Activated naive CD4-positive, alpha-beta T cell treated with anti-CD3 and anti-CD28 coated beads, Interleukin-2, amount 50 U/mL, for 72 hours (primary cell): ENCODE results near the gene ZNF527. TPM values are rescaled to one million over a fixed set of nuclear protein-coding genes. Genes with fewer than 3 reads are reported as not detected.
"Not testable (repeated sequence)": the region's sequence is repeated elsewhere in the genome, so short reads cannot be mapped to it uniquely, and the experiment has no call there.

Experiments
- ATAC-seq, 2 donors: fragments of 150-1000 bp; cut with Tn5 transposase; 2 replicates each; pipeline ENCODE4 v1.10.0; 2021; ENCODE audit warnings: mild to moderate bottlenecking in 2 of 2, moderate library complexity in 2 of 2
- DNase-seq, 2 donors: peaks; one replicate each; pipeline ENCODE4 v3.0.0; 2021 to 2022; ENCODE audit warnings: low spot score in 2 of 2
- H3K27ac Mint-ChIP-seq, 2 donors: one replicate each; pipeline ENCODE4 v1.8.0; 2022; ENCODE audit warnings: mild to moderate bottlenecking in 2 of 2, mixed read lengths in 2 of 2
- H3K36me3 Mint-ChIP-seq, 2 donors: one replicate each; pipeline ENCODE4 v1.8.0; 2022; ENCODE audit warnings: mixed read lengths in 2 of 2
- H3K9me3 Mint-ChIP-seq, 2 donors: one replicate each; pipeline ENCODE4 v1.8.0; 2022; ENCODE audit warnings: mixed read lengths in 2 of 2
- total RNA-seq, 2 donors: library from RNA; stranded (reverse); gene quantifications; one replicate each; pipeline ENCODE4 v1.2.3, GENCODE V29; 2022

ZNF527 gene
- total RNA-seq, 2 donors from 2014 or later = 4.6 to 5.1 TPM

DNA sequence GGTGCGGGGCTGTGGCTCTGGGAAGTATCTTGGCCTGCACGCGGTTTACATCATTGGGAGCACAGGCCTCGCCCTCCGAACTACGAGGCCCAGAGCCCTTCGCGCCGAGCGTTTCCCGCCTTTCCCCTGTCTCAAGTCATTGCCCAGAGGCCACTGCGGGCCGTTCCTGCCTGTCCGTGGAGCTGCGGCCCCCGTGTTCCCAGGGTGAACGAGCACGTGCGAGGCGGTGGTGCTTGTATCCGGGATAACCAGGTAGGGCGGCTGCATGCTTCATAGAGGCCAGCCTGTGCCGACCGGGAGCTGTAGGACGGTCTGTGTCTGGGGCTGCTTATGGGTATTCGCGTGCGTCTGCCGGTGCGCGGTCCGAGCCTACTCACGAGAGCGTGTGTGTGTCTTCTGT lies 32.5 kb downstream of the ZNF527 start:
- DNase-seq (no peak), ATAC-seq (no peak)
- H3K9me3 Mint-ChIP-seq = peaks cover 32 to 57% of the 10 kb centered on the region in 2 donors
- H3K36me3 Mint-ChIP-seq = peaks cover 54 to 60% of the 10 kb centered on the region in 2 donors
- H3K27ac Mint-ChIP-seq = no peak overlapping the region

DNA sequence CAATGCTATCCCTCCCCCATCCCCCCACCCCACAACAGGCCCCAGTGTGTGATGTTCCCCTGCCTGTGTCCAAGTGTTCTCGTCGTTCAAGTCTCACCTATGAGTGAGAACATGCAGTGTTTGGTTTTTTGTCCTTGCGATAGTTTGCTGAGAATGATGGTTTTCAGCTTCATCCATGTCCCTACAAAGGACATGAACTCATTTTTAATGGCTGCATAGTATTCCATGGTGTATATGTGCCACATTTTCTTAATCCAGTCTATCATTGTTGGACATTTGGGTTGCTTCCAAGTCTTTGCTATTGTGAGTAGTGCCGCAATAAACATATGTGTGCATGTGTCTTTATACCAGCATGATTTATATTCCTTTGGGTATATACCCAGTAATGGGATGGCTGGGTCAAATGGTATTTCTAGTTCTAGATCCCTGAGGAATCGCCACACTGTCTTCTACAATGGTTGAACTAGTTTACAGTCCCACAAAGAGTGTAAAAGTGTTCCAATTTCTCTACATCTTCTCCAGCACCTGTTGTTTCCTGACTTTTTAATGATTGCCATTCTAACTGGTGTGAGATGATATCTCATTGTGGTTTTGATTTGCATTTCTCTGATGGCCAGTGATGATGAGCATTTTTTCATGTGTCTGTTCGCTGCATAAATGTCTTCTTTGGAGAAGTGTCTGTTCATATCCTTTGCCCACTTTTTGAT lies 35.4 kb downstream of the ZNF527 start:
- H3K27ac Mint-ChIP-seq, DNase-seq, ATAC-seq: not testable (repeated sequence)
- peaks cover 28 to 53% of the 10 kb centered on the region in 2 donors for H3K9me3 Mint-ChIP-seq
- peaks cover 52 to 58% of the 10 kb centered on the region in 2 donors for H3K36me3 Mint-ChIP-seq

DNA sequence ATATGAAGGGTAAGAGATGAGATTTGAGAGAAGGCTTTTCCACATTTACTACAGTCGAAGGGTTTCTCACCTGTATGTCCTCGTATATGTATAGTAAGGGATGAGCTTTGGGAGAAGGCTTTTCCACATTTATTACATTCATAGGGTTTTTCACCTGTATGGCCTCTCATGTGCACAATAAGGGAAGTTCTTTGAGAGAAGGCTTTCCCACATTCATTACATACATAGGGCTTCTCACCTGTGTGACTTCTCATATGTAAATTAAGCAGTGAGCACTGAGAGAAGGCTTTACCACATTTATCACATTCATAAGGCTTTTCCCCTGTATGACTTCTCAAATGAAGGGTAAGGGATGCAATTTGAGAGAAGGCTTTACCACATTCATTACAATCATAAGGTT lies 41.8 kb downstream of the ZNF527 start:
- Mint-ChIP-seq H3K36me3 (peaks cover 54 to 63% of the 10 kb centered on the region in 2 donors), H3K27ac (no peak overlapping the region), H3K9me3 (peaks cover 26 to 38% of the 10 kb centered on the region in 2 donors)
- ATAC-seq (no peak), DNase-seq (no peak)

DNA sequence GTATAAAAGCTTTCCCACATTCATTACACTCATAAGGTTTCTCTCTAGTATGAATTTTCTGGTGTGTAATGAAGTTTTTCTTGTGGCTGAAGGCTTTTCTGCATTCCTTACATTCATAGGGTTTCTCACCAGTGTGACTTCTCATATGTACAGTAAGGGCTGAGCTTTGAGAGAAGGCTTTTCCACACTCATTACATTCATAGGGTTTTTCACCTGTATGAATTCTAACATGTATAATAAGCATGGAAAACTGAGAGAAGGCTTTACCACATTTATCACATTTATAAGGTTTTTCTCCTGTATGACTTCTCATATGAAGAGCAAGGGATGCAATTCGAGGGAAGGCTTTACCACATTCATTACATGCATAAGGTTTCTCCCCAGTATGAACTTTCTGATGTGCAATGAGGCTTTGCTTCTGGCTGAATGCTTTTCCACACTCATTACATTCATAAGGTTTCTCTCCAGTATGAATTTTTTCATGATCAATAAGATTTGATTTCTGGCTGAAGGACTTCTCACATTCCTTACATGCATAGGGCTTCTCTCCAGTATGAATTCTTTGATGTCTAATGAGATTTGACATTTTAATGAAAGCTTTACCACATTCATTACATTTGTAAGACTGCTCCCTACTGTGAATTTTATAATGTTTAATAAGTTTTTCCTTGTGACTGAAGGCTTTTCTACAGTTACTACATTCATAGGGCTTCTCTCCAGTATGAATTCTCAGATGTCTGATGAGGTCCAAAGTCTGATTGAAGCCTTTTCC lies 42.6 kb downstream of the ZNF527 start:
- DNase-seq (no peak), ATAC-seq (no peak)
- Mint-ChIP-seq H3K9me3 (peaks cover 29 to 41% of the 10 kb centered on the region in 2 donors), H3K36me3 (peaks cover 56 to 63% of the 10 kb centered on the region in 2 donors), H3K27ac (no peak overlapping the region)

Other genes with a start within 250 kb of the ZNF527 start
- 1 to 10 TPM; 8.5 to 9.2 TPM for gene ZNF585A, start 198.4 kb upstream of the ZNF527 start, total RNA-seq
- 10 to 100 TPM in 1 of 2 donors, 1 to 10 TPM in 1; 4.7 to 11.8 TPM for gene ZNF585B, start 160.6 kb upstream of the ZNF527 start, total RNA-seq
- 10 to 100 TPM in 1 of 2 donors, 1 to 10 TPM in 1; 8.1 to 10.4 TPM for gene ZNF383, start 152.9 kb upstream of the ZNF527 start, total RNA-seq
- gene ZNF569, start 96.3 kb downstream of the ZNF527 start, total RNA-seq = 1 to 10 TPM; 6.3 to 6.7 TPM
- 1 to 10 TPM; 3.6 to 9.2 TPM for gene ZNF570, start 98.3 kb downstream of the ZNF527 start, total RNA-seq
- 1 to 10 TPM; 4.5 to 4.7 TPM for gene ZNF793, start 135.8 kb downstream of the ZNF527 start, total RNA-seq
- gene ZNF571, start 223.7 kb downstream of the ZNF527 start, total RNA-seq = 1 to 10 TPM; 2.4 to 5.0 TPM
- gene ZNF540, start 223.8 kb downstream of the ZNF527 start, total RNA-seq = 1 to 10 TPM; 1.0 to 3.0 TPM